Measurements from ENCODE around the gene TNFAIP2. TPM values are rescaled to one million over a fixed set of nuclear protein-coding genes. Genes with fewer than 3 reads are reported as not detected.

TNFAIP2 gene
- total and polyA plus RNA-seq, 2 donors (not counting 3 experiments of a cell fraction or from before 2014, with no cell fraction given) = 31.6 to 42.7 TPM

DNA sequence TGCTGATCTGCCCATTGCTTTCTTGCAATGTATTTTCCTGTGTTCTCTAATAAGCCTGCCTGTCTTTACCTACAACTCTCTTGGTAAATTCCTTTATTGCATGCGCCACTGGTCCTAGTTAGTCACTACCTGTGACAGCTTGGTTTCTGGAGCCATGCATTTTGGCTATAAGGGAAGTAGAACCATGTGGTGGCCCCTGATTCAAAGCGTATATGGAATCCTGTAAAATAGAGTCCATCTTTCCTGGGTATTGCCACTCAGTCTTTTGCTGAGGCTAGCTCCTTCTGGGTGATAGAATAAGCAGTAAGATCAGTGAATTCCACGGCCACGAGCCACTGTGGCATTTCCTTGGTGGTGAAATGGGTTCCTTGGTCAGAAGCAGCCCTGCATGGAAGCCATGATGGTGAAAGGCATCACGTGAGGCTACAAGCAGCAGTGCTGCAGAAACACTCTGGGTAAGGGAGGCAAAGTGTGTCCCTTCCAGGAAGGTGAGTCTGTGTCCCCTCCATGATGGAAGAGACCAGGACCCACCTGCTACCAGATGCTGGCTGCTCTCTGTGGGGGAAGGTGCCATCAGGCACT lies 19.6 kb downstream of the TNFAIP2 start:
- Histone ChIP-seq H4K20me1 (replicated peaks; ENCODE audit: control insufficient read depth, extremely low read depth, insufficient read depth, low read length) (no peaks in the 10 kb centered on the region), H3K4me2 (ENCODE audit: insufficient read depth, low read length) (no peak overlapping the region), H3K9ac (replicated peaks; ENCODE audit: extremely low read depth, insufficient read depth, low read length) (no peak overlapping the region), H2AFZ (ENCODE audit: low read depth, low read length) (no peak overlapping the region), H3K4me3 (replicated peaks in 1 of 3; ENCODE audit: insufficient read depth in 1 of 3, low read depth in 1 of 3, low read length in 3 of 3) (no peak overlapping the region), H3K36me3 (ENCODE audit: control insufficient read depth in 2 of 2, extremely low read depth in 1 of 2, insufficient read depth in 2 of 2, low read length in 2 of 2) (no peaks in the 10 kb centered on the region), H3K27me3 (ENCODE audit: control insufficient read depth in 2 of 2, insufficient read depth in 2 of 2, low read length in 2 of 2) (peaks cover 28 to 38% of the 10 kb centered on the region in 2 experiments), H3K27ac (ENCODE audit: insufficient read depth, low read depth, low read length) (no peak overlapping the region), H3K9me1 (replicated peaks; ENCODE audit: control insufficient read depth, extremely low read depth, insufficient read depth, low read length) (no peaks in the 10 kb centered on the region), H3K4me1 (ENCODE audit: control insufficient read depth, extremely low read depth, insufficient read depth, low read length) (no peaks in the 10 kb centered on the region), H3K9me3 (replicated peaks; ENCODE audit: control insufficient read depth, insufficient read depth, low read length) (no peaks in the 10 kb centered on the region), H3K79me2 (ENCODE audit: control insufficient read depth, insufficient read depth, low read length) (no peaks in the 10 kb centered on the region)
- dilution Hi-C loops (cut with MboI; ENCODE audit: extremely low pct_ligation_motif_present, low sequenced_read_pairs) (no loop called here), intact Hi-C loops (cut with micrococcal nuclease) (loop anchor here (5.0 kb wide), 1 partner anchor 39 kb away; no protein-coding TSS in a partner anchor)
- POLR2A ChIA-PET = no interaction called here
- CTCF ChIA-PET = interaction anchor here (1.1 to 13.7 kb wide), 5 partner anchors 14 to 150 kb away, joined by 3 to 219 read pairs (median 5); no protein-coding TSS in a partner anchor
- FAIRE-seq (no peak), DNase-seq (ENCODE audit: low read depth, low spot score) (no peak)
- TF ChIP-seq MYC (IDR thresholded peaks at IDR 0.05; ENCODE audit: low read depth, low read length) (no peak), POLR2AphosphoS5 (IDR thresholded peaks at IDR 0.05; ENCODE audit: insufficient read depth, low read depth, low read length) (no peak), EZH2 (IDR thresholded peaks at IDR 0.05; ENCODE audit: borderline replicate concordance, low read depth, low read length, severe bottlenecking) (no peak), JUN (IDR thresholded peaks at IDR 0.05; ENCODE audit: borderline replicate concordance, insufficient read depth, insufficient read length, low read depth) (no peak), GATA2 (IDR thresholded peaks at IDR 0.05; ENCODE audit: insufficient read depth, insufficient read length, low read depth, low read length) (no peak), POLR2A (IDR thresholded peaks at IDR 0.05; ENCODE audit: low read depth, low read length) (no peak), FOS (IDR thresholded peaks at IDR 0.05; ENCODE audit: borderline replicate concordance, insufficient read depth, low read length) (no peak), MAX (IDR thresholded peaks at IDR 0.05; ENCODE audit: insufficient read depth, insufficient read length) (no peak), CTCF (IDR thresholded peaks at IDR 0.05; ENCODE audit: extremely low read depth in 1 of 2, insufficient read depth in 1 of 2, low read depth in 1 of 2, low read length in 2 of 2) (no peak)
- no TSS peak for BruUV-seq (replicated peaks)
